IMR-90 (cell line): ENCODE measurements around the gene EPO. TPM values are rescaled to one million over a fixed set of nuclear protein-coding genes. Genes with fewer than 3 reads are reported as not detected.

ENCODE experiments used
- ATAC-seq: fragments of 200-7000 bp; cut with Tn5 transposase; 2 replicates; pipeline ENCODE4 v1.9.1; 2020; ENCODE audit warnings: low read depth, mild to moderate bottlenecking, moderate library complexity
- BruUV-seq: library from RNA; stranded (reverse); fragments of 400-500 nt; replicated peaks from 2 replicates; lab custom pipeline; 2021; lab: Mats Ljungman, UMichigan
- CTCF ChIA-PET: fragments of 300-600 bp; formaldehyde crosslinking; extraction: SDS; loops from one replicate; lab custom pipeline; 2021; ENCODE audit warnings: antibody characterized with exemption; lab: Yijun Ruan, JAX
- POLR2A ChIA-PET: fragments of 300-600 bp; sonication (Branson Sonifier 250); formaldehyde crosslinking; loops from one replicate; lab custom pipeline; 2022; ENCODE audit warnings: antibody characterized with exemption; ENCODE audit not compliant: unreplicated experiment; lab: Charles Lee
- DNase-seq: peaks from one replicate; pipeline ENCODE4 v3.0.0; 2013
- H2AFZ ChIP-seq: replicated peaks from 2 replicates; pipeline ENCODE3; 2013; ENCODE audit warnings: low read length, mild to moderate bottlenecking; ENCODE audit not compliant: poor library complexity
- H2AK5ac ChIP-seq: 2 replicates; pipeline ENCODE4 v1.6.1; 2013; ENCODE audit warnings: low read depth, low read length, inconsistent platforms
- H2AK9ac ChIP-seq: replicated peaks from 2 replicates; pipeline ENCODE3; 2013; ENCODE audit warnings: mild to moderate bottlenecking, low read depth, low read length, moderate library complexity; ENCODE audit not compliant: poor library complexity
- H2BK120ac ChIP-seq: 2 replicates; pipeline ENCODE4 v1.6.1; 2013; ENCODE audit warnings: low read depth, low read length, inconsistent platforms
- H2BK15ac ChIP-seq: 3 replicates; pipeline ENCODE4 v1.6.1; 2013; ENCODE audit warnings: low read depth, low read length, inconsistent platforms
- H2BK20ac ChIP-seq: 2 replicates; pipeline ENCODE4 v1.6.1; 2013; ENCODE audit warnings: low read depth, mild to moderate bottlenecking, inconsistent platforms, low read length, moderate library complexity
- H2BK5ac ChIP-seq: 2 replicates; pipeline ENCODE4 v1.6.1; 2013; ENCODE audit warnings: mild to moderate bottlenecking, low read depth, low read length, inconsistent platforms; ENCODE audit not compliant: poor library complexity, severe bottlenecking
- H3K14ac ChIP-seq: replicated peaks from 2 replicates; pipeline ENCODE4 v1.6.1; 2013; ENCODE audit warnings: low read depth, low read length, inconsistent platforms
- H3K18ac ChIP-seq: 2 replicates; pipeline ENCODE4 v1.6.1; 2013; ENCODE audit warnings: low read depth, low read length, control low read depth
- H3K23ac ChIP-seq: 2 replicates; pipeline ENCODE4 v1.6.1; 2013; ENCODE audit warnings: low read depth, low read length, inconsistent platforms
- H3K27ac ChIP-seq: 2 replicates; pipeline ENCODE4 v1.5.1; 2013; ENCODE audit warnings: mild to moderate bottlenecking, control low read depth, low read length; ENCODE audit not compliant: insufficient read depth
- H3K27me3 ChIP-seq: 2 replicates; pipeline ENCODE4 v1.6.1; 2013; ENCODE audit warnings: low read length; ENCODE audit not compliant: control insufficient read depth, insufficient read depth
- H3K36me3 ChIP-seq: 2 replicates; pipeline ENCODE4 v1.6.1; 2013; ENCODE audit warnings: low read length, mixed read lengths; ENCODE audit not compliant: control insufficient read depth, insufficient read depth
- H3K4ac ChIP-seq: 2 replicates; pipeline ENCODE4 v1.6.1; 2013; ENCODE audit warnings: low read depth, low read length, inconsistent platforms
- H3K4me1 ChIP-seq: 2 replicates; pipeline ENCODE4 v1.6.1; 2013; ENCODE audit warnings: low read length, mixed read lengths; ENCODE audit not compliant: control insufficient read depth, insufficient read depth
- H3K4me2 ChIP-seq: 2 replicates; pipeline ENCODE4 v1.6.1; 2013; ENCODE audit warnings: low read depth, mild to moderate bottlenecking, control low read depth, low read length, moderate library complexity
- H3K4me3 ChIP-seq: 2 replicates; pipeline ENCODE4 v1.5.1; 2013; ENCODE audit warnings: low read depth, mild to moderate bottlenecking, control low read depth, low read length, moderate library complexity; ENCODE audit not compliant: insufficient read depth
- H3K56ac ChIP-seq: 2 replicates; pipeline ENCODE4 v1.6.1; 2013; ENCODE audit warnings: low read length, inconsistent platforms; ENCODE audit not compliant: insufficient read depth; ENCODE audit errors: extremely low read depth
- H3K79me1 ChIP-seq, 2 experiments: 2 replicates each; pipeline ENCODE4 v1.6.1; 2013; ENCODE audit warnings: low read length in 2 of 2, inconsistent platforms in 1 of 2, low read depth in 1 of 2
- H3K9ac ChIP-seq: 2 replicates; pipeline ENCODE4 v1.6.1; 2013; ENCODE audit warnings: low read depth, low read length, control low read depth
- H3K9me1 ChIP-seq: 2 replicates; pipeline ENCODE4 v1.6.1; 2013; ENCODE audit warnings: low read length, inconsistent platforms; ENCODE audit not compliant: insufficient read depth
- H3K9me3 ChIP-seq: 2 replicates; pipeline ENCODE4 v1.6.1; 2013; ENCODE audit warnings: low read length; ENCODE audit not compliant: control insufficient read depth, insufficient read depth
- H4K20me1 ChIP-seq: 2 replicates; pipeline ENCODE4 v1.6.1; 2013; ENCODE audit warnings: low read length, inconsistent platforms; ENCODE audit not compliant: insufficient read depth
- H4K5ac ChIP-seq: 2 replicates; pipeline ENCODE4 v1.6.1; 2013; ENCODE audit warnings: mild to moderate bottlenecking, low read depth, low read length, control low read depth
- H4K8ac ChIP-seq, 2 experiments: 2 replicates each; pipeline ENCODE4 v1.6.1; 2013; ENCODE audit warnings: low read depth in 2 of 2, low read length in 2 of 2, control low read depth in 1 of 2, inconsistent platforms in 1 of 2
- H4K91ac ChIP-seq: 2 replicates; pipeline ENCODE4 v1.6.1; 2013; ENCODE audit warnings: low read depth, low read length, inconsistent platforms; ENCODE audit not compliant: insufficient read depth
- BHLHE40 ChIP-seq: fragments of 150-350 bp; IDR thresholded peaks from 2 replicates; pipeline ENCODE4 v1.6.1; 2016; ENCODE audit warnings: mild to moderate bottlenecking, low read depth, low read length
- CEBPB ChIP-seq: IDR thresholded peaks from 2 replicates; pipeline ENCODE4 v1.6.1; 2012; ENCODE audit warnings: low read depth, low read length, improper control_type of control experiment
- CHD1 ChIP-seq: IDR thresholded peaks from 2 replicates; pipeline ENCODE4 v1.6.1; 2012; ENCODE audit warnings: low read depth, low read length, improper control_type of control experiment
- FOS ChIP-seq: fragments of 150-350 bp; IDR thresholded peaks from 2 replicates; pipeline ENCODE4 v1.6.1; 2016; ENCODE audit warnings: low read depth, low read length
- MAFK ChIP-seq: IDR thresholded peaks from 2 replicates; pipeline ENCODE4 v1.6.1; 2012; ENCODE audit warnings: low read depth, low read length, improper control_type of control experiment
- MAZ ChIP-seq: IDR thresholded peaks from 2 replicates; pipeline ENCODE4 v1.6.1; 2012; ENCODE audit warnings: low read depth, mild to moderate bottlenecking, low read length, improper control_type of control experiment, moderate library complexity, borderline replicate concordance
- MXI1 ChIP-seq: IDR thresholded peaks from 2 replicates; pipeline ENCODE4 v1.6.1; 2012; ENCODE audit warnings: low read depth, mild to moderate bottlenecking, low read length, moderate library complexity, borderline replicate concordance
- NFE2L2 ChIP-seq: fragments of 150-350 bp; IDR thresholded peaks from 2 replicates; pipeline ENCODE4 v1.6.1; 2016; ENCODE audit warnings: low read depth, mild to moderate bottlenecking, low read length
- POLR2A ChIP-seq: IDR thresholded peaks from 2 replicates; pipeline ENCODE4 v1.6.1; 2012; ENCODE audit warnings: mild to moderate bottlenecking, low read depth, low read length
- RAD21 ChIP-seq: IDR thresholded peaks from 2 replicates; pipeline ENCODE4 v1.6.1; 2012; ENCODE audit warnings: low read length, improper control_type of control experiment
- RCOR1 ChIP-seq: IDR thresholded peaks from 2 replicates; pipeline ENCODE4 v1.6.1; 2012; ENCODE audit warnings: mild to moderate bottlenecking, low read length, improper control_type of control experiment; ENCODE audit not compliant: insufficient replicate concordance
- RFX5 ChIP-seq: IDR thresholded peaks from 2 replicates; pipeline ENCODE4 v1.8.0; 2012; ENCODE audit warnings: low read depth, mild to moderate bottlenecking, low read length, moderate library complexity
- SMC3 ChIP-seq: fragments of 150-350 bp; IDR thresholded peaks from 2 replicates; pipeline ENCODE4 v1.6.1; 2016; ENCODE audit warnings: low read depth, mild to moderate bottlenecking, antibody characterized with exemption, low read length, moderate library complexity
- USF2 ChIP-seq: fragments of 150-350 bp; IDR thresholded peaks from 2 replicates; pipeline ENCODE4 v1.6.1; 2017; ENCODE audit warnings: mild to moderate bottlenecking, antibody characterized with exemption, low read length, low read depth
- WGBS, 2 experiments: methylation state at CpG; one replicate each; pipeline versions ENCODE4 v1.1.5 to v1.1.7; 2013; ENCODE audit warnings: missing lambda C conversion rate in 2 of 2; ENCODE audit not compliant: insufficient read length in 1 of 2; ENCODE audit errors: extremely low coverage in 2 of 2; 5-methylcytosine and 5-hydroxymethylcytosine counted together
- dilution Hi-C: fragments of 300-500 bp; cut with HindIII; formaldehyde crosslinking; loops from one replicate; pipeline ENCODE4 v1.14.3; 2018; ENCODE audit warnings: low sequenced_read_pairs; ENCODE audit not compliant: unreplicated experiment
- in situ Hi-C: fragments of 300-500 bp; cut with MboI; formaldehyde crosslinking; loops from 3 replicates; pipeline ENCODE4 v1.14.3; 2019; ENCODE audit warnings: low sequenced_read_pairs, inconsistent platforms, mixed read lengths
- intact Hi-C: fragments of 100-400 bp; cut with micrococcal nuclease; formaldehyde crosslinking; loops from 2 replicates; pipeline ENCODE4 v1.10.0; 2022
- polyA plus RNA-seq, 3 experiments: library from polyadenylated mRNA; depleted of rRNA; stranded (reverse); fragments of >200 nt; gene quantifications; 2 replicates each; pipeline ENCODE4 v1.2.3, GENCODE V29; 2012; ENCODE audit warnings: low replicate concordance in 1 of 3
- total RNA-seq: library from RNA; depleted of rRNA; stranded (reverse); fragments of >200 nt; gene quantifications from 2 replicates; pipeline ENCODE4 v1.2.3, GENCODE V29; 2012
- TF ChIP-seq, protein P1 (sequence below): conservative IDR thresholded peaks from 2 replicates; pipeline ENCODE4 v1.5.1; 2012; ENCODE audit warnings: mild to moderate bottlenecking, low read depth, low read length, improper control_type of control experiment
- TF ChIP-seq, protein P2 (sequence below): fragments of 150-350 bp; IDR thresholded peaks from 2 replicates; pipeline ENCODE4 v1.6.1; 2016; ENCODE audit warnings: low read depth, mild to moderate bottlenecking, low read length, moderate library complexity, borderline replicate concordance

Gene EPO
- total and polyA plus RNA-seq, 2 of the 4 experiments (the other 2 are of a cell fraction): not detected

DNA sequence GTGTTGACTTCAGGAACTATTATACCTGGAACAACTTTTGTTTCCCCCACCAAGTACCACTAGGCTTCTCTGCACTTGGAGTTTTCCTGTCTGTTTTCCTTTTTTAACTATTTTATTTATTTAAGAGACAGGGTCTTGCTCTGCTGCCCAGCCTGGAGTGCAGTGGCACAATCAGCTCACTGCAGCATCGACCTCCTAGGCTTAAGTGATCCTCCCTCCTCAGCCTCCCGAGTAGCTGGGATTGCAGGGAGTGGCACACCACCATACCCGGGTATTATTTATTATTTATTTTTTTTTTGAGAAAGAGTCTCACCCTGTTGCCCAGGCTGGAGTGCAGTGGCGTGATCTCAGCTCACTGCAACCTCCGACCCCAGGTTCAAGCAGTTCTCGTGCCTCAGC lies 24.1 kb upstream of the EPO start:
- no peak overlapping the region for H3K18ac ChIP-seq
- no peak overlapping the region for H4K91ac ChIP-seq
- DNase-seq (no peak), ATAC-seq (no peak)
- H2BK120ac ChIP-seq: no peak overlapping the region
- no peak overlapping the region for H2AK9ac ChIP-seq
- no peak overlapping the region for H3K9ac ChIP-seq
- H3K4ac ChIP-seq: no peak overlapping the region
- in situ Hi-C loops: loop anchor here (10.0 kb wide), 1 partner anchor 231 kb away; the partner anchor contains the start of gene SPACDR
- no peak overlapping the region for H2AFZ ChIP-seq
- H4K8ac ChIP-seq: no peak overlapping the region
- no peak overlapping the region for H3K27ac ChIP-seq
- no peak overlapping the region for H3K4me3 ChIP-seq
- no peak overlapping the region for H2AK5ac ChIP-seq
- dilution Hi-C loops: no loop called here
- H3K4me1 ChIP-seq: peaks cover 14% of the 10 kb centered on the region
- CTCF ChIA-PET: interaction anchor here (0.7 to 1.5 kb wide), 3 partner anchors 10 to 156 kb away, joined by 3 to 4 read pairs (median 4); partner anchors contain the start of genes POP7 and SLC12A9
- no peak overlapping the region for H2BK15ac ChIP-seq
- no peaks in the 10 kb centered on the region for H3K9me3 ChIP-seq
- H3K9me1 ChIP-seq: no peaks in the 10 kb centered on the region
- TF ChIP-seq FOS (no peak), CHD1 (no peak), MXI1 (no peak), USF2 (no peak), POLR2A (no peak), SMC3 (no peak), BHLHE40 (no peak), CEBPB (no peak), RFX5 (no peak), MAZ (no peak), RAD21 (no peak), MAFK (no peak), NFE2L2 (no peak), RCOR1 (no peak)
- TF ChIP-seq, protein P1, sequence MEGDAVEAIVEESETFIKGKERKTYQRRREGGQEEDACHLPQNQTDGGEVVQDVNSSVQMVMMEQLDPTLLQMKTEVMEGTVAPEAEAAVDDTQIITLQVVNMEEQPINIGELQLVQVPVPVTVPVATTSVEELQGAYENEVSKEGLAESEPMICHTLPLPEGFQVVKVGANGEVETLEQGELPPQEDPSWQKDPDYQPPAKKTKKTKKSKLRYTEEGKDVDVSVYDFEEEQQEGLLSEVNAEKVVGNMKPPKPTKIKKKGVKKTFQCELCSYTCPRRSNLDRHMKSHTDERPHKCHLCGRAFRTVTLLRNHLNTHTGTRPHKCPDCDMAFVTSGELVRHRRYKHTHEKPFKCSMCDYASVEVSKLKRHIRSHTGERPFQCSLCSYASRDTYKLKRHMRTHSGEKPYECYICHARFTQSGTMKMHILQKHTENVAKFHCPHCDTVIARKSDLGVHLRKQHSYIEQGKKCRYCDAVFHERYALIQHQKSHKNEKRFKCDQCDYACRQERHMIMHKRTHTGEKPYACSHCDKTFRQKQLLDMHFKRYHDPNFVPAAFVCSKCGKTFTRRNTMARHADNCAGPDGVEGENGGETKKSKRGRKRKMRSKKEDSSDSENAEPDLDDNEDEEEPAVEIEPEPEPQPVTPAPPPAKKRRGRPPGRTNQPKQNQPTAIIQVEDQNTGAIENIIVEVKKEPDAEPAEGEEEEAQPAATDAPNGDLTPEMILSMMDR: no peak
- TF ChIP-seq, protein P2, sequence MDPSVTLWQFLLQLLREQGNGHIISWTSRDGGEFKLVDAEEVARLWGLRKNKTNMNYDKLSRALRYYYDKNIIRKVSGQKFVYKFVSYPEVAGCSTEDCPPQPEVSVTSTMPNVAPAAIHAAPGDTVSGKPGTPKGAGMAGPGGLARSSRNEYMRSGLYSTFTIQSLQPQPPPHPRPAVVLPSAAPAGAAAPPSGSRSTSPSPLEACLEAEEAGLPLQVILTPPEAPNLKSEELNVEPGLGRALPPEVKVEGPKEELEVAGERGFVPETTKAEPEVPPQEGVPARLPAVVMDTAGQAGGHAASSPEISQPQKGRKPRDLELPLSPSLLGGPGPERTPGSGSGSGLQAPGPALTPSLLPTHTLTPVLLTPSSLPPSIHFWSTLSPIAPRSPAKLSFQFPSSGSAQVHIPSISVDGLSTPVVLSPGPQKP: no peak
- H3K4me2 ChIP-seq: no peak overlapping the region
- H3K56ac ChIP-seq: no peak overlapping the region
- H3K14ac ChIP-seq: no peak overlapping the region
- no peak overlapping the region for H2BK20ac ChIP-seq
- intact Hi-C loops: no loop called here
- no peaks in the 10 kb centered on the region; the same call in 1 of the 2 replicates for H3K36me3 ChIP-seq
- 70% methylated on average over 2 of the region's 6 CpGs; no CpG with 5 or more reads in 1 of the 2 experiments for WGBS, 2 experiments
- no peak overlapping the region for H2BK5ac ChIP-seq
- H3K27me3 ChIP-seq: peaks cover 5% of the 10 kb centered on the region; the same call in 1 of the 2 replicates
- no peak overlapping the region for H4K5ac ChIP-seq
- no peak overlapping the region for H3K23ac ChIP-seq
- POLR2A ChIA-PET: no interaction called here
- peaks cover 17 to 24% of the 10 kb centered on the region in 2 experiments for H3K79me1 ChIP-seq
- peaks cover 23% of the 10 kb centered on the region for H4K20me1 ChIP-seq
- no TSS peak for BruUV-seq
